BLaER1 treated with 17β-estradiol and CSF1 and Interleukin-3, amounts not matched to agents 10 nM and 100 nM (cell line): ENCODE results near the gene NKTR.
A peak's percentile ranks its signal among the peaks of the same experiment; 100 is the strongest.

Source experiments
- H3K27ac ChIP-seq, 11 experiments: shearing (Covaris generic); formaldehyde crosslinking; 2 replicates each; pipeline ENCODE4 v1.8.1; 2022
- H3K27me3 ChIP-seq, 11 experiments: shearing (Covaris generic); formaldehyde crosslinking; 2 replicates each; pipeline ENCODE4 v1.8.1; 2022
- H3K36me3 ChIP-seq, 11 experiments: shearing (Covaris generic); formaldehyde crosslinking; 2 replicates each; pipeline ENCODE4 v1.8.1; 2022
- H3K4me1 ChIP-seq, 10 experiments: shearing (Covaris generic); formaldehyde crosslinking; 2 replicates each; pipeline ENCODE4 v1.8.1; 2022
- H3K4me2 ChIP-seq, 11 experiments: shearing (Covaris generic); formaldehyde crosslinking; 2 replicates each; pipeline ENCODE4 v1.8.1; 2022
- H3K4me3 ChIP-seq, 10 experiments: shearing (Covaris generic); formaldehyde crosslinking; 2 replicates each; pipeline ENCODE4 v1.8.1; 2022
- H3K9ac ChIP-seq, 11 experiments: shearing (Covaris generic); formaldehyde crosslinking; 2 replicates each; pipeline ENCODE4 v1.8.1; 2022
- H3K9me3 ChIP-seq, 11 experiments: shearing (Covaris generic); formaldehyde crosslinking; replicated peaks in 1 of 11; 2 replicates each; pipeline ENCODE4 v1.8.1; 2022
- H4K20me1 ChIP-seq, 11 experiments: shearing (Covaris generic); formaldehyde crosslinking; 2 replicates each; pipeline ENCODE4 v1.8.1; 2022
- Cebpa-rat ChIP-seq, 11 experiments: shearing (Covaris generic); IDR thresholded peaks; 2 replicates each; pipeline ENCODE4 v1.8.1; 2022

The NKTR gene

GRCh38 chr3:42690766-42691680 lies 90.5 kb downstream of the NKTR start:
- no peak for TF ChIP-seq Cebpa-rat (IDR thresholded peaks at IDR 0.05)

GRCh38 chr3:42691816-42692666 lies 91.6 kb downstream of the NKTR start:
- TF ChIP-seq Cebpa-rat (IDR thresholded peaks at IDR 0.05) = no peak
- peak overlapping the region in 8 of 11 experiments; percentile 49 to 82 (median 68); a peak in 15 of 22 replicates for H3K4me2 ChIP-seq
- no peak overlapping the region for H3K27ac ChIP-seq
- H3K9ac ChIP-seq = no peak overlapping the region
- no peaks in the 10 kb centered on the region for H3K27me3 ChIP-seq
- H3K36me3 ChIP-seq = no peaks in the 10 kb centered on the region
- no peak overlapping the region for H3K4me3 ChIP-seq
- peaks cover 0 to 38% (median 21%) of the 10 kb centered on the region in 10 experiments; a peak in 14 of 20 replicates for H3K4me1 ChIP-seq
- H3K9me3 ChIP-seq = no peaks in the 10 kb centered on the region
- H4K20me1 ChIP-seq = no peaks in the 10 kb centered on the region

More at GRCh38 chr3:42690766-42691680, 90.5 kb downstream of the NKTR start:
- no peaks in the 10 kb centered on the region for H3K27me3 ChIP-seq
- peaks cover 0 to 4% (median 0%) of the 10 kb centered on the region in 11 experiments; a peak in 4 of 22 replicates for H3K9me3 ChIP-seq
- no peak overlapping the region for H3K4me3 ChIP-seq
- peaks cover 0 to 38% (median 21%) of the 10 kb centered on the region in 10 experiments; a peak in 14 of 20 replicates for H3K4me1 ChIP-seq
- H3K4me2 ChIP-seq = peak overlapping the region in 9 of 11 experiments; percentile 1 to 82 (median 66); a peak in 16 of 22 replicates
- H3K27ac ChIP-seq = peak overlapping the region in 3 of 11 experiments; percentile 0 to 59 (median 37); a peak in 3 of 22 replicates
- no peaks in the 10 kb centered on the region for H3K36me3 ChIP-seq
- H4K20me1 ChIP-seq = no peaks in the 10 kb centered on the region
- H3K9ac ChIP-seq = peak overlapping the region in 2 of 11 experiments; percentile 29 to 39; a peak in 1 of 22 replicates

GRCh38 chr3:42692667-42693529 lies 92.4 kb downstream of the NKTR start:
- Histone ChIP-seq H3K27ac (no peak overlapping the region), H4K20me1 (no peaks in the 10 kb centered on the region), H3K9me3 (no peaks in the 10 kb centered on the region), H3K27me3 (no peaks in the 10 kb centered on the region), H3K36me3 (no peaks in the 10 kb centered on the region), H3K4me3 (no peak overlapping the region), H3K9ac (no peak overlapping the region), H3K4me1 (peaks cover 0 to 38% (median 21%) of the 10 kb centered on the region in 10 experiments; a peak in 14 of 20 replicates), H3K4me2 (peak overlapping the region in 2 of 11 experiments; percentile 66 to 71; a peak in 1 of 22 replicates)
- no peak for TF ChIP-seq Cebpa-rat (IDR thresholded peaks at IDR 0.05)

GRCh38 chr3:42693530-42693930 lies 93.0 kb downstream of the NKTR start:
- H3K27me3 ChIP-seq = no peaks in the 10 kb centered on the region
- peaks cover 0 to 37% (median 22%) of the 10 kb centered on the region in 10 experiments; a peak in 17 of 20 replicates for H3K4me1 ChIP-seq
- no peaks in the 10 kb centered on the region for H3K36me3 ChIP-seq
- H3K4me2 ChIP-seq = no peak overlapping the region
- H3K9me3 ChIP-seq = no peaks in the 10 kb centered on the region
- no peak overlapping the region for H3K9ac ChIP-seq
- peaks cover 0 to 2% (median 0%) of the 10 kb centered on the region in 11 experiments; a peak in 2 of 22 replicates for H4K20me1 ChIP-seq
- H3K27ac ChIP-seq = no peak overlapping the region
- H3K4me3 ChIP-seq = no peak overlapping the region
- no peak for TF ChIP-seq Cebpa-rat (IDR thresholded peaks at IDR 0.05)

- no peak overlapping the region for H3K27ac ChIP-seq
- no peaks in the 10 kb centered on the region for H3K36me3 ChIP-seq
- H3K9me3 ChIP-seq = no peaks in the 10 kb centered on the region
- no peak for TF ChIP-seq Cebpa-rat (IDR thresholded peaks at IDR 0.05)
- no peak overlapping the region for H3K4me2 ChIP-seq
- peaks cover 0 to 40% (median 26%) of the 10 kb centered on the region in 10 experiments; a peak in 17 of 20 replicates for H3K4me1 ChIP-seq
- H3K4me3 ChIP-seq = no peak overlapping the region
- H4K20me1 ChIP-seq = peaks cover 0 to 8% (median 0%) of the 10 kb centered on the region in 11 experiments; a peak in 2 of 22 replicates
- H3K9ac ChIP-seq = no peak overlapping the region
- no peaks in the 10 kb centered on the region for H3K27me3 ChIP-seq
Observed at GRCh38 chr3:42694366-42694765, 93.9 kb downstream of the NKTR start.

GRCh38 chr3:42696356-42697288 lies 96.1 kb downstream of the NKTR start:
- Histone ChIP-seq H3K27me3 (no peaks in the 10 kb centered on the region), H3K36me3 (no peaks in the 10 kb centered on the region), H3K4me2 (no peak overlapping the region), H3K4me1 (peaks cover 6 to 27% (median 17%) of the 10 kb centered on the region in 10 experiments; a peak in 18 of 20 replicates), H3K9me3 (no peaks in the 10 kb centered on the region), H4K20me1 (peaks cover 0 to 18% (median 0%) of the 10 kb centered on the region in 11 experiments; a peak in 4 of 22 replicates), H3K9ac (no peak overlapping the region), H3K4me3 (no peak overlapping the region), H3K27ac (no peak overlapping the region)
- TF ChIP-seq Cebpa-rat (IDR thresholded peaks at IDR 0.05) = no peak

- H3K9ac ChIP-seq = no peak overlapping the region
- peaks cover 0 to 24% (median 5%) of the 10 kb centered on the region in 11 experiments; a peak in 6 of 22 replicates for H4K20me1 ChIP-seq
- peaks cover 4 to 18% (median 10%) of the 10 kb centered on the region in 10 experiments; a peak in 16 of 20 replicates for H3K4me1 ChIP-seq
- no peak for TF ChIP-seq Cebpa-rat (IDR thresholded peaks at IDR 0.05)
- no peak overlapping the region for H3K4me3 ChIP-seq
- no peak overlapping the region for H3K4me2 ChIP-seq
- H3K27ac ChIP-seq = no peak overlapping the region
- H3K9me3 ChIP-seq = no peaks in the 10 kb centered on the region
- no peaks in the 10 kb centered on the region for H3K27me3 ChIP-seq
- H3K36me3 ChIP-seq = no peaks in the 10 kb centered on the region
Observed at GRCh38 chr3:42697289-42698051, 97.0 kb downstream of the NKTR start.
